22Rv1 (cell line): ENCODE measurements around the gene CFAP52.

Source experiments
- ZFX ChIP-seq: fragments of 450-650 bp; IDR thresholded peaks from 2 replicates; pipeline ENCODE4 v1.6.1; 2017; ENCODE audit warnings: antibody characterized with exemption, borderline replicate concordance
- TF ChIP-seq, protein P1 (sequence below): fragments of 450-650 bp; IDR thresholded peaks from 2 replicates; pipeline ENCODE4 v1.5.1; 2017; ENCODE audit warnings: mild to moderate bottlenecking

DNA sequence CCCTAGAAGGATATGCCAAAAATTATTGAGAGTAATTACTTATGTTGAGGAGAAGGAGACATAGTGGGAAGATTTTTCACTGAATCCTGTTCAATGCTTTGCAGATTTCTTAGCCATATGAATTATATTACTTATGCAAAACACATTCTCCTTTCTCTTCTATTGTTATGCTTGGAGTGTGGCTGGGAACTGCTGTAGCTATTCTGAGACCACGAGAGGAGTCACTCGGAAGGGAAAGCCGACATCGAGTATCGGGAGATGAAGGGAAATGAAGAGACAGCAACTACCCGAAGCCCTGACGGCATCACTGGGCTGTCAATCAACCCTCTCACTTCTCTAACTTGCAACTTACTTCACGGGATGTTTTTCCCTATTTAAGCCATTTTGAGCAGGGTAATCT is 40.4 kb upstream of the CFAP52 start:
- TF ChIP-seq, protein P1, sequence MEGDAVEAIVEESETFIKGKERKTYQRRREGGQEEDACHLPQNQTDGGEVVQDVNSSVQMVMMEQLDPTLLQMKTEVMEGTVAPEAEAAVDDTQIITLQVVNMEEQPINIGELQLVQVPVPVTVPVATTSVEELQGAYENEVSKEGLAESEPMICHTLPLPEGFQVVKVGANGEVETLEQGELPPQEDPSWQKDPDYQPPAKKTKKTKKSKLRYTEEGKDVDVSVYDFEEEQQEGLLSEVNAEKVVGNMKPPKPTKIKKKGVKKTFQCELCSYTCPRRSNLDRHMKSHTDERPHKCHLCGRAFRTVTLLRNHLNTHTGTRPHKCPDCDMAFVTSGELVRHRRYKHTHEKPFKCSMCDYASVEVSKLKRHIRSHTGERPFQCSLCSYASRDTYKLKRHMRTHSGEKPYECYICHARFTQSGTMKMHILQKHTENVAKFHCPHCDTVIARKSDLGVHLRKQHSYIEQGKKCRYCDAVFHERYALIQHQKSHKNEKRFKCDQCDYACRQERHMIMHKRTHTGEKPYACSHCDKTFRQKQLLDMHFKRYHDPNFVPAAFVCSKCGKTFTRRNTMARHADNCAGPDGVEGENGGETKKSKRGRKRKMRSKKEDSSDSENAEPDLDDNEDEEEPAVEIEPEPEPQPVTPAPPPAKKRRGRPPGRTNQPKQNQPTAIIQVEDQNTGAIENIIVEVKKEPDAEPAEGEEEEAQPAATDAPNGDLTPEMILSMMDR, result no peak
- no peak for TF ChIP-seq ZFX
